HepG2 (cell line): ENCODE data around the gene TRIM36. TPM values are rescaled to one million over a fixed set of nuclear protein-coding genes. Genes with fewer than 3 reads are reported as not detected.

ENCODE experiments used
- ATAC-seq: fragments of 200-7000 bp; cut with Tn5 transposase; 3 replicates; pipeline ENCODE4 v1.9.1; 2020; ENCODE audit warnings: mild to moderate bottlenecking, moderate library complexity
- BruUV-seq: library from RNA; stranded (reverse); fragments of 400-500 nt; replicated peaks from 2 replicates; lab custom pipeline; 2021; lab: Mats Ljungman, UMichigan
- CTCF ChIA-PET: fragments of 300-600 bp; formaldehyde crosslinking; extraction: SDS; loops from one replicate; lab custom pipeline; 2021; ENCODE audit warnings: low total read pairs, inconsistent platforms, low intra/inter-chr PET ratio; lab: Yijun Ruan, JAX
- POLR2A ChIA-PET: fragments of 350-600 bp; sonication (Branson Sonifier 250); formaldehyde crosslinking; loops from one replicate; lab custom pipeline; 2020; ENCODE audit warnings: antibody characterized with exemption, inconsistent platforms; lab: Yijun Ruan, JAX
- DNase-seq: peaks from one replicate; pipeline ENCODE4 v3.0.0-alpha.2; 2015; ENCODE audit warnings: low spot score
- FAIRE-seq: peaks from 3 replicates; lab custom pipeline; 2011; peaks lifted over from hg19 to GRCh38; lab: Jason Lieb, UNC
- H2AFZ ChIP-seq: one replicate; pipeline ENCODE4 v1.6.1; 2011; ENCODE audit warnings: low read length, inconsistent platforms
- H3K27ac ChIP-seq: fragments of 300-600 bp; 3 replicates; pipeline ENCODE4 v1.8.0; 2011; ENCODE audit warnings: mixed run types, mild to moderate bottlenecking, mixed read lengths, low read length, inconsistent platforms; ENCODE audit not compliant: insufficient read depth; ENCODE audit errors: extremely low read length
- H3K27me3 ChIP-seq, 2 experiments: fragments of 200-600 bp in 1 of 2; 2 replicates in 1 of 2; 3 replicates in 1 of 2; pipeline versions ENCODE4 v1.6.0 to v1.8.0; 2011; ENCODE audit warnings: low read length in 2 of 2, mild to moderate bottlenecking in 2 of 2, moderate library complexity in 2 of 2, inconsistent platforms in 1 of 2; ENCODE audit not compliant: insufficient read depth in 2 of 2, control insufficient read depth in 1 of 2
- H3K36me3 ChIP-seq, 2 experiments: fragments of 200-600 bp in 1 of 2; replicated peaks in 1 of 2; 2 replicates in 1 of 2; 3 replicates in 1 of 2; pipeline versions ENCODE4 v1.5.1 to v1.8.0; 2011; ENCODE audit warnings: low read length in 2 of 2, inconsistent platforms in 1 of 2; ENCODE audit not compliant: insufficient read depth in 2 of 2, control insufficient read depth in 1 of 2
- H3K4me1 ChIP-seq: 2 replicates; pipeline ENCODE4 v1.5.1; 2012; ENCODE audit warnings: low read length, inconsistent platforms; ENCODE audit not compliant: insufficient read depth
- H3K4me2 ChIP-seq: 2 replicates; pipeline ENCODE4 v1.6.0; 2011; ENCODE audit warnings: low read depth, low read length, inconsistent platforms
- H3K4me3 ChIP-seq, 3 experiments: fragments of 200-600 bp in 1 of 3; sonication (generic), shearing (Covaris generic) in 1 of 3; replicated peaks in 1 of 3; 2 replicates each; pipeline ENCODE4 v1.5.1; 2011 to 2016; ENCODE audit warnings: low read length in 3 of 3, inconsistent platforms in 2 of 3, low read depth in 2 of 3, mild to moderate bottlenecking in 2 of 3, control low read depth in 1 of 3, mixed read lengths in 1 of 3; ENCODE audit not compliant: insufficient read depth in 1 of 3
- H3K79me2 ChIP-seq: one replicate; pipeline ENCODE4 v1.6.1; 2011; ENCODE audit warnings: low read length, inconsistent platforms; ENCODE audit not compliant: insufficient read depth
- H3K9ac ChIP-seq: 2 replicates; pipeline ENCODE4 v1.6.0; 2011; ENCODE audit warnings: mild to moderate bottlenecking, low read depth, low read length, inconsistent platforms; ENCODE audit not compliant: insufficient read depth
- H3K9me3 ChIP-seq: 2 replicates; pipeline ENCODE4 v1.5.1; 2012; ENCODE audit warnings: mild to moderate bottlenecking, low read length
- H4K20me1 ChIP-seq: 2 replicates; pipeline ENCODE4 v1.6.0; 2011; ENCODE audit warnings: inconsistent platforms, mild to moderate bottlenecking, low read length, moderate library complexity; ENCODE audit not compliant: insufficient read depth
- HMGXB3 ChIP-seq: sonication (generic); formaldehyde crosslinking; IDR thresholded peaks from 2 replicates; pipeline ENCODE4 v1.4.0; 2020; ENCODE audit warnings: missing genetic modification reagents, borderline replicate concordance
- HNF1A ChIP-seq, 2 experiments: sonication (generic) in 1 of 2; formaldehyde crosslinking in 1 of 2; IDR thresholded peaks; 2 replicates each; pipeline versions ENCODE4 v1.4.0 to v1.6.1; 2016 to 2020; ENCODE audit warnings: borderline replicate concordance in 1 of 2, low read depth in 1 of 2, mild to moderate bottlenecking in 1 of 2, missing genetic modification reagents in 1 of 2
- MYC ChIP-seq: sonication (generic); formaldehyde crosslinking; IDR thresholded peaks from 2 replicates; pipeline ENCODE4 v1.9.0; 2021; ENCODE audit warnings: missing genetic modification reagents, borderline replicate concordance
- PITX1 ChIP-seq: sonication (generic); formaldehyde crosslinking; IDR thresholded peaks from 2 replicates; pipeline ENCODE4 v1.5.1; 2020; ENCODE audit warnings: mild to moderate bottlenecking, missing genetic modification reagents
- TBX2 ChIP-seq: sonication (generic); formaldehyde crosslinking; IDR thresholded peaks from 2 replicates; pipeline ENCODE4 v1.5.0; 2020; ENCODE audit warnings: missing genetic modification reagents, mild to moderate bottlenecking, borderline replicate concordance
- ZBED4 ChIP-seq: sonication (generic); formaldehyde crosslinking; IDR thresholded peaks from 2 replicates; pipeline ENCODE4 v1.4.0; 2020; ENCODE audit warnings: missing genetic modification reagents, borderline replicate concordance
- ZNF740 ChIP-seq: sonication (generic); formaldehyde crosslinking; IDR thresholded peaks from 2 replicates; pipeline ENCODE4 v1.4.0; 2020; ENCODE audit warnings: missing genetic modification reagents
- in situ Hi-C: cut with HindIII; loops from 2 replicates; pipeline ENCODE4 v1.10.0; 2017; ENCODE audit warnings: low pct_unique_long_range_greater_than_20kb; ENCODE audit not compliant: extremely low pct_ligation_motif_present
- intact Hi-C: fragments of 100-400 bp; cut with micrococcal nuclease; formaldehyde crosslinking; loops from one replicate; pipeline ENCODE4 v1.10.0; 2022; ENCODE audit not compliant: unreplicated experiment
- polyA plus RNA-seq, 8 experiments: library from polyadenylated mRNA; depleted of rRNA in 3 of 8; stranded (reverse) in 7 of 8; unstranded in 1 of 8; fragments of >200 nt; fragmentation: Illumina TruSeq in 4 of 8; extraction: Trizol in 4 of 8; gene quantifications; 2 replicates each; pipeline versions ENCODE4 v1.2.1 to v1.2.3, GENCODE V29; 2011 to 2016; ENCODE audit warnings: low read depth in 4 of 8, missing spikeins in 1 of 8, mixed read lengths in 1 of 8; ENCODE audit not compliant: insufficient read depth in 1 of 8
- total RNA-seq, 5 experiments: library from RNA; depleted of rRNA; stranded (reverse); fragments of >200 nt; fragmentation: Illumina TruSeq; extraction: Trizol; gene quantifications; 2 replicates each; pipeline ENCODE4 v1.2.3, GENCODE V29; 2016; ENCODE audit warnings: low read depth in 1 of 5

The TRIM36 gene
- total and polyA plus RNA-seq, 2 of the 13 experiments (the other 11 are each of a cell fraction or from before 2014, with no cell fraction given), result 1.7 to 2.4 TPM

- H2AFZ ChIP-seq, result no peak overlapping the region
- no peak overlapping the region for H3K4me3 ChIP-seq
- no peaks in the 10 kb centered on the region for H3K4me1 ChIP-seq
- FAIRE-seq, result no peak
- CTCF ChIA-PET, result no interaction called here
- H3K4me2 ChIP-seq, result no peak overlapping the region
- H3K9me3 ChIP-seq, result no peaks in the 10 kb centered on the region
- H3K36me3 ChIP-seq, result no peaks in the 10 kb centered on the region
- intact Hi-C loops, result no loop called here
- TF ChIP-seq ZNF740 (no peak), ZBED4 (CRISPR knock-in tag) (no peak), HNF1A (IDR thresholded peaks at IDR 0.05; ENCODE audit: low read depth) (no peak), HNF1A (CRISPR knock-in tag; IDR thresholded peaks at IDR 0.05; ENCODE audit: borderline replicate concordance) (no peak), HMGXB3 (no peak), PITX1 (no peak), MYC (CRISPR knock-in tag) (no peak), TBX2 (CRISPR knock-in tag) (no peak)
- no peak for ATAC-seq
- H3K27ac ChIP-seq, result no peak overlapping the region
- no TSS peak for BruUV-seq
- no peaks in the 10 kb centered on the region for H3K79me2 ChIP-seq
- in situ Hi-C loops, result no loop called here
- POLR2A ChIA-PET, result no interaction called here
- H3K9ac ChIP-seq, result no peak overlapping the region
- no peak for DNase-seq
- peaks cover 1 to 6% of the 10 kb centered on the region in 2 experiments; a peak in 3 of 5 replicates for H3K27me3 ChIP-seq
- H4K20me1 ChIP-seq, result no peaks in the 10 kb centered on the region
Measured at GRCh38 chr5:115186794-115187193, 17.1 kb upstream of the TRIM36 start.
